Liver (tissue), 9 donors: ENCODE results near the gene TRPM2. TPM values are rescaled to one million over a fixed set of nuclear protein-coding genes. Genes with fewer than 3 reads are reported as not detected.

Experiments
- DNase-seq: peaks from one replicate; pipeline ENCODE4 v3.0.0-alpha.2; 2017; ENCODE audit warnings: low spot score
- H3K27ac ChIP-seq, 2 donors: one replicate each; pipeline ENCODE4 v1.7.0; 2013; ENCODE audit warnings: inconsistent platforms in 2 of 2, low read length in 2 of 2, control low read depth in 1 of 2, low read depth in 1 of 2, mild to moderate bottlenecking in 1 of 2
- H3K27me3 ChIP-seq, 4 donors: one replicate each; pipeline versions ENCODE4 v1.6.1 to v1.7.0; 2013; ENCODE audit warnings: low read length in 3 of 4, inconsistent platforms in 1 of 4, mild to moderate bottlenecking in 1 of 4, moderate library complexity in 1 of 4; ENCODE audit not compliant: control insufficient read depth in 4 of 4, insufficient read depth in 4 of 4
- H3K36me3 ChIP-seq, 4 donors: one replicate each; pipeline versions ENCODE4 v1.6.1 to v1.7.0; 2013; ENCODE audit warnings: low read length in 3 of 4, mild to moderate bottlenecking in 3 of 4, low read depth in 1 of 4, moderate library complexity in 1 of 4; ENCODE audit not compliant: control insufficient read depth in 4 of 4, insufficient read depth in 3 of 4
- H3K4me1 ChIP-seq, 4 donors: one replicate each; pipeline versions ENCODE4 v1.6.1 to v1.7.0; 2013; ENCODE audit warnings: low read length in 3 of 4, mild to moderate bottlenecking in 3 of 4, moderate library complexity in 1 of 4; ENCODE audit not compliant: control insufficient read depth in 4 of 4, insufficient read depth in 4 of 4
- H3K4me3 ChIP-seq, 3 donors: one replicate each; pipeline versions ENCODE4 v1.6.1 to v1.7.0; 2013; ENCODE audit warnings: low read length in 3 of 3, control low read depth in 1 of 3, low read depth in 1 of 3, mild to moderate bottlenecking in 1 of 3
- H3K9ac ChIP-seq, 2 donors: one replicate each; pipeline ENCODE4 v1.7.0; 2013; ENCODE audit warnings: low read length in 2 of 2, mild to moderate bottlenecking in 2 of 2, moderate library complexity in 2 of 2, control low read depth in 1 of 2, low read depth in 1 of 2
- H3K9me3 ChIP-seq, 4 donors: one replicate each; pipeline versions ENCODE4 v1.6.1 to v1.7.0; 2013; ENCODE audit warnings: low read length in 3 of 4; ENCODE audit not compliant: control insufficient read depth in 4 of 4
- ATF3 ChIP-seq: IDR thresholded peaks from 2 replicates; pipeline ENCODE4 v1.6.1; 2016; ENCODE audit warnings: antibody characterized with exemption
- CTCF ChIP-seq: fragments of 150-350 bp; IDR thresholded peaks from 2 replicates; pipeline ENCODE4 v1.5.1; 2017; ENCODE audit warnings: improper control_type of control experiment, low read depth, low read length; ENCODE audit not compliant: missing input control
- EGR1 ChIP-seq, 2 donors: IDR thresholded peaks; 2 replicates each; pipeline ENCODE4 v1.6.1; 2016 to 2018; ENCODE audit warnings: antibody characterized with exemption in 2 of 2, low read depth in 2 of 2
- FOXA1 ChIP-seq: IDR thresholded peaks from 2 replicates; pipeline ENCODE4 v1.6.1; 2016; ENCODE audit warnings: antibody characterized with exemption
- FOXA2 ChIP-seq: IDR thresholded peaks from 2 replicates; pipeline ENCODE4 v1.6.1; 2016; ENCODE audit warnings: antibody characterized with exemption
- GABPA ChIP-seq, 2 donors: IDR thresholded peaks in 1 of 2; conservative IDR thresholded peaks in 1 of 2; 2 replicates each; pipeline ENCODE4 v1.6.1; 2016; ENCODE audit warnings: antibody characterized with exemption in 2 of 2, mild to moderate bottlenecking in 1 of 2, moderate library complexity in 1 of 2
- HNF4A ChIP-seq, 2 donors: conservative IDR thresholded peaks; 2 replicates each; pipeline ENCODE4 v1.6.1; 2016; ENCODE audit warnings: antibody characterized with exemption in 2 of 2, mild to moderate bottlenecking in 2 of 2
- HNF4G ChIP-seq: IDR thresholded peaks from 2 replicates; pipeline ENCODE4 v1.6.1; 2016; ENCODE audit warnings: antibody characterized with exemption
- JUND ChIP-seq, 2 donors: IDR thresholded peaks; 2 replicates each; pipeline ENCODE4 v1.6.1; 2016; ENCODE audit warnings: antibody characterized with exemption in 2 of 2
- MAX ChIP-seq: IDR thresholded peaks from 2 replicates; pipeline ENCODE4 v1.6.1; 2016; ENCODE audit warnings: antibody characterized with exemption
- NR2F2 ChIP-seq: IDR thresholded peaks from 2 replicates; pipeline ENCODE4 v1.6.1; 2016; ENCODE audit warnings: antibody characterized with exemption
- RAD21 ChIP-seq, 2 donors: IDR thresholded peaks; 2 replicates each; pipeline ENCODE4 v1.6.1; 2016; ENCODE audit warnings: antibody characterized with exemption in 2 of 2, mild to moderate bottlenecking in 2 of 2
- SP1 ChIP-seq: IDR thresholded peaks from 2 replicates; pipeline ENCODE4 v1.6.1; 2018; ENCODE audit warnings: antibody characterized with exemption, mild to moderate bottlenecking
- TAF1 ChIP-seq: conservative IDR thresholded peaks from 2 replicates; pipeline ENCODE4 v1.6.1; 2016; ENCODE audit warnings: antibody characterized with exemption, mild to moderate bottlenecking
- YY1 ChIP-seq: IDR thresholded peaks from 2 replicates; pipeline ENCODE4 v1.6.1; 2016; ENCODE audit warnings: antibody characterized with exemption, mild to moderate bottlenecking
- ZBTB33 ChIP-seq: IDR thresholded peaks from 2 replicates; pipeline ENCODE4 v1.6.1; 2016; ENCODE audit warnings: antibody characterized with exemption
- WGBS: extraction: QIAGEN DNeasy Blood & Tissue Kit; methylation state at CpG from one replicate; pipeline ENCODE4 v1.1.7; 2013; 5-methylcytosine and 5-hydroxymethylcytosine counted together
- polyA plus RNA-seq, 2 donors: library from polyadenylated mRNA; stranded (reverse) in 1 of 2; unstranded in 1 of 2; fragments of 200-250 nt in 1 of 2; fragments of >200 nt in 1 of 2; fragmentation: Nextera tagmentation in 1 of 2; extraction: Ambion mirVana in 1 of 2; gene quantifications; one replicate each; pipeline versions ENCODE4 v1.2.1 to v1.2.3, GENCODE V29; 2013 to 2015
- total RNA-seq, 2 donors: library from RNA; depleted of rRNA; stranded (reverse); fragments of >200 nt; gene quantifications; one replicate each; pipeline ENCODE4 v1.2.3, GENCODE V29; 2014
- donor health status: healthy.
- donor health status: healthy.
- donor health status: healthy.
- donor health status: healthy.
- donor health status: healthy.

TRPM2 gene
- total and polyA plus RNA-seq, 4 donors = 0.43 to 1.3 (median 0.63) TPM

GRCh38 chr21:44331209-44331608 is 22.2 kb upstream of the TRPM2 start:
- no peak overlapping the region for H3K4me3 ChIP-seq
- H3K27me3 ChIP-seq = no peaks in the 10 kb centered on the region
- no peaks in the 10 kb centered on the region for H3K4me1 ChIP-seq
- TF ChIP-seq FOXA2 = no peak
- no peak for TF ChIP-seq YY1
- no peak for TF ChIP-seq ATF3
- no peak for TF ChIP-seq HNF4G
- no peak for TF ChIP-seq CTCF
- no peak for TF ChIP-seq HNF4A (conservative IDR thresholded peaks at IDR 0.05)
- no peak for TF ChIP-seq ZBTB33
- no peak for DNase-seq
- no peak overlapping the region for H3K9ac ChIP-seq
- WGBS = 92% methylated on average over 16 of the region's 16 CpGs
- H3K36me3 ChIP-seq = peaks cover 4 to 25% (median 9%) of the 10 kb centered on the region in 4 donors
- no peaks in the 10 kb centered on the region for H3K9me3 ChIP-seq
- no peak overlapping the region for H3K27ac ChIP-seq

GRCh38 chr21:44331650-44332307 is 21.6 kb upstream of the TRPM2 start:
- no peaks in the 10 kb centered on the region for H3K9me3 ChIP-seq
- no peak overlapping the region for H3K27ac ChIP-seq
- DNase-seq = no peak
- TF ChIP-seq EGR1 (IDR thresholded peaks at IDR 0.05; ENCODE audit: low read depth in 2 of 2) = no peak
- H3K9ac ChIP-seq = no peak overlapping the region
- peaks cover 4 to 27% (median 8%) of the 10 kb centered on the region in 4 donors for H3K36me3 ChIP-seq
- H3K4me1 ChIP-seq = no peaks in the 10 kb centered on the region
- H3K4me3 ChIP-seq = no peak overlapping the region
- 87% methylated on average over 20 of the region's 20 CpGs for WGBS
- H3K27me3 ChIP-seq = no peaks in the 10 kb centered on the region

- Histone ChIP-seq H3K4me3 (no peak overlapping the region), H3K9ac (no peak overlapping the region), H3K36me3 (peaks cover 1 to 22% (median 7%) of the 10 kb centered on the region in 4 donors), H3K27me3 (no peaks in the 10 kb centered on the region), H3K27ac (no peak overlapping the region), H3K4me1 (no peaks in the 10 kb centered on the region), H3K9me3 (no peaks in the 10 kb centered on the region)
- WGBS = 94% methylated on average over 17 of the region's 17 CpGs
- no peak for TF ChIP-seq SP1
- TF ChIP-seq HNF4A (conservative IDR thresholded peaks at IDR 0.05) = no peak
- TF ChIP-seq YY1 = no peak
- no peak for TF ChIP-seq RAD21 (IDR thresholded peaks at IDR 0.05)
- no peak for TF ChIP-seq FOXA1
- TF ChIP-seq JUND (IDR thresholded peaks at IDR 0.05) = no peak
- no peak for TF ChIP-seq CTCF
- TF ChIP-seq TAF1 = no peak
- no peak for TF ChIP-seq MAX
- TF ChIP-seq FOXA2 = no peak
- TF ChIP-seq GABPA (IDR thresholded peaks at IDR 0.05 in 1 of 2, conservative IDR thresholded peaks at IDR 0.05 in 1 of 2) = no peak
- TF ChIP-seq NR2F2 = no peak
- no peak for TF ChIP-seq ATF3
- no peak for TF ChIP-seq EGR1 (IDR thresholded peaks at IDR 0.05; ENCODE audit: low read depth in 2 of 2)
- TF ChIP-seq HNF4G = no peak
- no peak for TF ChIP-seq ZBTB33
- no peak for DNase-seq
These were observed 21.0 kb upstream of the TRPM2 start for GRCh38 chr21:44332383-44332782.
